ENCODE measurements around the gene PTPRK.

DNA sequence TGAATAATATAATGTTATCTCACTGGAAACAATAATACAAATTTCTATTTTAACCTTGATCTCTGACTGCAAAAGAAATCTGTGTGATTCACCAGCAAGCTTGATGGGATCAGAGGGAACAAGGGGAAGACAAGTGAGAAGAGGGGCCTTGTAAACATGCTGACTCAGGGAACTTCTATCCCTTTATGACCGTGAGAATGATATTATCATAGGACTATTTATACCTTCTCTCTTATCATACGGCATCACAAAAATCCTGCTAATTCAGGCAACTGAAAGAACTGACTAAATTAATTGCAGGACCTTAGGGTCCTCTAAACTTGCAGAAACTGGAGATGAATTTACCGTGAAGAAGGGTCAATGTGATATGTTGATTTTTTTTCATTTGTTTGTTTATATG, 173.3 kb downstream of the PTPRK start:
- TF ChIP-seq, protein P1, sequence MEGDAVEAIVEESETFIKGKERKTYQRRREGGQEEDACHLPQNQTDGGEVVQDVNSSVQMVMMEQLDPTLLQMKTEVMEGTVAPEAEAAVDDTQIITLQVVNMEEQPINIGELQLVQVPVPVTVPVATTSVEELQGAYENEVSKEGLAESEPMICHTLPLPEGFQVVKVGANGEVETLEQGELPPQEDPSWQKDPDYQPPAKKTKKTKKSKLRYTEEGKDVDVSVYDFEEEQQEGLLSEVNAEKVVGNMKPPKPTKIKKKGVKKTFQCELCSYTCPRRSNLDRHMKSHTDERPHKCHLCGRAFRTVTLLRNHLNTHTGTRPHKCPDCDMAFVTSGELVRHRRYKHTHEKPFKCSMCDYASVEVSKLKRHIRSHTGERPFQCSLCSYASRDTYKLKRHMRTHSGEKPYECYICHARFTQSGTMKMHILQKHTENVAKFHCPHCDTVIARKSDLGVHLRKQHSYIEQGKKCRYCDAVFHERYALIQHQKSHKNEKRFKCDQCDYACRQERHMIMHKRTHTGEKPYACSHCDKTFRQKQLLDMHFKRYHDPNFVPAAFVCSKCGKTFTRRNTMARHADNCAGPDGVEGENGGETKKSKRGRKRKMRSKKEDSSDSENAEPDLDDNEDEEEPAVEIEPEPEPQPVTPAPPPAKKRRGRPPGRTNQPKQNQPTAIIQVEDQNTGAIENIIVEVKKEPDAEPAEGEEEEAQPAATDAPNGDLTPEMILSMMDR (conservative IDR thresholded peaks at IDR 0.05): no peak
- no peak for TF ChIP-seq EZH2 (IDR thresholded peaks at IDR 0.05; ENCODE audit: low read depth)
